Hepatocyte (in vitro differentiated cells): ENCODE measurements around the gene MAP4. TPM values are rescaled to one million over a fixed set of nuclear protein-coding genes. Genes with fewer than 3 reads are reported as not detected.

Source experiments
- DNase-seq: peaks from one replicate; pipeline ENCODE4 v3.0.0-alpha.2; 2016; ENCODE audit warnings: low spot score
- H2AFZ ChIP-seq: fragments of 200-600 bp; sonication (generic); 2 replicates; pipeline ENCODE4 v1.6.0; 2016; ENCODE audit warnings: antibody characterized with exemption, mild to moderate bottlenecking
- H3K27ac ChIP-seq: fragments of 200-600 bp; sonication (generic); 2 replicates; pipeline ENCODE4 v1.5.1; 2016; ENCODE audit warnings: mild to moderate bottlenecking
- H3K27me3 ChIP-seq: fragments of 200-600 bp; sonication (generic); 2 replicates; pipeline ENCODE4 v1.6.1; 2016
- H3K36me3 ChIP-seq: fragments of 200-600 bp; sonication (generic); replicated peaks from 2 replicates; pipeline ENCODE4 v1.5.1; 2016; ENCODE audit warnings: low read depth; ENCODE audit not compliant: insufficient read depth
- H3K4me1 ChIP-seq: fragments of 200-600 bp; sonication (generic); 2 replicates; pipeline ENCODE4 v1.5.1; 2016; ENCODE audit warnings: mild to moderate bottlenecking, moderate library complexity; ENCODE audit not compliant: insufficient read depth
- H3K4me2 ChIP-seq: fragments of 200-600 bp; sonication (generic); 2 replicates; pipeline ENCODE4 v1.6.0; 2016
- H3K4me3 ChIP-seq: fragments of 200-600 bp; sonication (generic); 2 replicates; pipeline ENCODE4 v1.5.1; 2016; ENCODE audit warnings: mild to moderate bottlenecking
- H3K79me2 ChIP-seq: fragments of 200-600 bp; sonication (generic); 2 replicates; pipeline ENCODE4 v1.6.0; 2017; ENCODE audit warnings: mild to moderate bottlenecking
- H3K9me2 ChIP-seq: fragments of 200-600 bp; sonication (generic); replicated peaks from 2 replicates; pipeline ENCODE4 v1.6.0; 2017; ENCODE audit warnings: mild to moderate bottlenecking; ENCODE audit not compliant: insufficient read depth
- H3K9me3 ChIP-seq: fragments of 200-600 bp; sonication (generic); 2 replicates; pipeline ENCODE4 v1.5.1; 2016; ENCODE audit warnings: low read depth, mild to moderate bottlenecking
- H4K20me1 ChIP-seq: fragments of 200-600 bp; sonication (generic); 2 replicates; pipeline ENCODE4 v1.6.0; 2016; ENCODE audit warnings: mild to moderate bottlenecking; ENCODE audit not compliant: insufficient read depth, poor library complexity, severe bottlenecking
- EZH2 ChIP-seq: fragments of 200-600 bp; sonication (generic); IDR thresholded peaks from 2 replicates; pipeline ENCODE4 v1.6.1; 2016; ENCODE audit warnings: antibody characterized with exemption, mild to moderate bottlenecking, borderline replicate concordance
- EZH2phosphoT487 ChIP-seq: fragments of 200-600 bp; sonication (generic); IDR thresholded peaks from one replicate; pipeline ENCODE4 v1.6.1; 2018; ENCODE audit warnings: antibody characterized with exemption, mild to moderate bottlenecking, low read depth, moderate library complexity; ENCODE audit not compliant: unreplicated experiment, severe bottlenecking
- WGBS: methylation state at CpG from one replicate; pipeline ENCODE4 v1.1.6; 2016; ENCODE audit warnings: low lambda C conversion rate; ENCODE audit errors: missing lambda C conversion rate; 5-methylcytosine and 5-hydroxymethylcytosine counted together
- microRNA counts: library from miRNA; unstranded; fragments of <30 nt; microRNA quantifications from one replicate; lab custom pipeline; 2017
- microRNA-seq: library from miRNA; unstranded; fragments of <30 nt; microRNA quantifications from one replicate; pipeline ENCODE4, GENCODE V29; 2017
- polyA plus RNA-seq: library from polyadenylated mRNA; unstranded; fragments of >200 nt; fragmentation: Nextera tagmentation; extraction: Ambion mirVana; gene quantifications from 2 replicates; pipeline ENCODE4 v1.2.1, GENCODE V29; 2016
- small RNA-seq: library from RNA; depleted of rRNA; stranded (forward); fragments of <200 nt; gene quantifications from one replicate; pipeline ENCODE3, GENCODE V24; 2014
- total RNA-seq: library from RNA; depleted of rRNA; stranded (reverse); fragments of >200 nt; gene quantifications from 2 replicates; pipeline ENCODE4 v1.2.3, GENCODE V29; 2014
- TF ChIP-seq, protein P1 (sequence below): fragments of 200-600 bp; sonication (generic); IDR thresholded peaks from 2 replicates; pipeline ENCODE4 v1.5.1; 2016; ENCODE audit warnings: antibody characterized with exemption, mild to moderate bottlenecking; ENCODE audit not compliant: poor library complexity

Gene MAP4
- total and polyA plus RNA-seq, 2 experiments from 2014 or later: 85.5 to 91.3 TPM

DNA sequence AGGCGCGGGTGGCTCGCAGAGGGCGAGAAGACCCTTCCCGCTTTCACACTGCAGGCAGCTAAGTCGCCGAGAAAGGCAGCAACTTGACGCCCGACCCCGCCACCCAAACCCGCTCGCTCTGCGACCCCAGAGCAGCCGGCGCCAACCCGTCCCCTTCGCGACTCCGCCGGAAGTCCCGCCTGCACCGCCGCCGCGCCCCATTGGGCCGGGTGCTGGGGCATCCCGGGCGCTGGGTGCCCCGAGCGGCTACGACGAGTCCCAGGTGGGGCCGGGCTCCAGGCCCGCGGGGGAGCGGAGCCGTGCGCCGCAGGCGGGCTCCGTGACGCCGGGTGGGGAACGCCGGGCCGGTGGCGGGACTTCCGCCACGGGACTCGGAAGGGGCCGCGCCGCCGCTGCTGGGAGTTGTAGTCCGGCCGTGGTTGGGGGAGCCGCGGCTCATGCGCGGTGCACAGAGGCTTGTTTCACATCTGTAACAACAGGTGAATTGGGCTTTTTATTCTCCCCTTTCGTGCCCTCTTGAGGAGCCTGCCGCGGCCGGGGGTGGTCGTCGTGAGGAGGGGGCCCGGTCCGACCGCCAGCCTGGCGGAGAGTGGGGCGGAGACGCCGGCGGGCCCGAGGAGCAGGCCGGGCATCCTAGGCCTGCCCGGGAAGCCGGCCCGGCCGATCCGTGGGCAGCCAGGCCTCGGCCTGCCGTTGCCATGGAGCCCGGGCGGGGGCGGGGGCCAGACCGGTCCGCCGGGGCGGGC lies 213.3 kb downstream of the MAP4 start, which contains the start of gene DHX30:
Gene DHX30 (plus strand): TSS at position 405 of the 746 bp plus-strand sequence. CDS start 7,546 bp downstream, outside the sequence.
- H3K27ac ChIP-seq: peak within 1 kb of the TSS; percentile 98

More for the DNA sequence above, 213.3 kb downstream of the MAP4 start, which contains the start of gene DHX30:
- Histone ChIP-seq H3K9me3 (no peaks in the 10 kb centered on the region), H3K4me2 (peak within 1 kb of the TSS; percentile 95), H3K27me3 (no peaks in the 10 kb centered on the region), H3K9me2 (no peaks in the 10 kb centered on the region), H3K4me1 (peaks cover 14% of the 10 kb centered on the region), H3K36me3 (no peaks in the 10 kb centered on the region), H4K20me1 (no peaks in the 10 kb centered on the region), H3K79me2 (peaks cover 38% of the 10 kb centered on the region), H3K4me3 (peak within 1 kb of the TSS; percentile 87), H2AFZ (peak within 1 kb of the TSS; percentile 70)
- under 1% methylated on average over 82 of the region's 90 CpGs for WGBS
- TF ChIP-seq, protein P1, sequence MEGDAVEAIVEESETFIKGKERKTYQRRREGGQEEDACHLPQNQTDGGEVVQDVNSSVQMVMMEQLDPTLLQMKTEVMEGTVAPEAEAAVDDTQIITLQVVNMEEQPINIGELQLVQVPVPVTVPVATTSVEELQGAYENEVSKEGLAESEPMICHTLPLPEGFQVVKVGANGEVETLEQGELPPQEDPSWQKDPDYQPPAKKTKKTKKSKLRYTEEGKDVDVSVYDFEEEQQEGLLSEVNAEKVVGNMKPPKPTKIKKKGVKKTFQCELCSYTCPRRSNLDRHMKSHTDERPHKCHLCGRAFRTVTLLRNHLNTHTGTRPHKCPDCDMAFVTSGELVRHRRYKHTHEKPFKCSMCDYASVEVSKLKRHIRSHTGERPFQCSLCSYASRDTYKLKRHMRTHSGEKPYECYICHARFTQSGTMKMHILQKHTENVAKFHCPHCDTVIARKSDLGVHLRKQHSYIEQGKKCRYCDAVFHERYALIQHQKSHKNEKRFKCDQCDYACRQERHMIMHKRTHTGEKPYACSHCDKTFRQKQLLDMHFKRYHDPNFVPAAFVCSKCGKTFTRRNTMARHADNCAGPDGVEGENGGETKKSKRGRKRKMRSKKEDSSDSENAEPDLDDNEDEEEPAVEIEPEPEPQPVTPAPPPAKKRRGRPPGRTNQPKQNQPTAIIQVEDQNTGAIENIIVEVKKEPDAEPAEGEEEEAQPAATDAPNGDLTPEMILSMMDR: no peak
- TF ChIP-seq EZH2phosphoT487 (no peak), EZH2 (no peak)
- peak; percentile 94 for DNase-seq

MicroRNAs within 50 kb of the gene (microRNA counts, 767-probe panel; counts per million panel counts)
- microRNA hsa-miR-1226-3p (lab: Ali Mortazavi, UCI): not detected

Small RNA genes within 50 kb of the gene (microRNA-seq; reads per million reads assigned to microRNA genes)
- gene MIR1226: 254 reads per million, percentile 67 among the genes with 10 or more reads in this experiment

Small RNA genes within 50 kb of the gene (small RNA-seq; reads per million reads assigned to genes)
- gene AC124916.2 (not detected), gene MIR1226 (0.37 reads per million, percentile 20 among the genes with 10 or more reads in this experiment), gene RF00019 (not detected), gene RF02271 (not detected)

Other genes with a start within 250 kb of the MAP4 start
- gene SMARCC1, start 234.5 kb downstream of the MAP4 start, total RNA-seq: 35.6 and 38.2 TPM in 2 replicates
- 35.5 and 43.3 TPM in 2 replicates for gene SMARCC1, start 234.5 kb downstream of the MAP4 start, polyA plus RNA-seq
- gene DHX30, start 213.3 kb downstream of the MAP4 start, total RNA-seq: 51.3 and 52.0 TPM in 2 replicates
- gene DHX30, start 213.3 kb downstream of the MAP4 start, polyA plus RNA-seq: 47.8 and 55.8 TPM in 2 replicates
- gene CDC25A, start 172.0 kb upstream of the MAP4 start, total RNA-seq: 5.3 and 7.9 TPM in 2 replicates
- 3.7 and 5.5 TPM in 2 replicates for gene CDC25A, start 172.0 kb upstream of the MAP4 start, polyA plus RNA-seq
- not detected in 2 replicates for gene CAMP, start 207.1 kb upstream of the MAP4 start, total RNA-seq
- gene CAMP, start 207.1 kb upstream of the MAP4 start, polyA plus RNA-seq: 0.36 TPM in 1 of 2 replicates, not detected in the other
- gene ZNF589, start 224.7 kb upstream of the MAP4 start, total RNA-seq: 3.5 and 6.3 TPM in 2 replicates
- 3.9 and 4.2 TPM in 2 replicates for gene ZNF589, start 224.7 kb upstream of the MAP4 start, polyA plus RNA-seq